ENCODE results near the gene HHIPL1. TPM values are rescaled to one million over a fixed set of nuclear protein-coding genes. Genes with fewer than 3 reads are reported as not detected.

HHIPL1 gene
- total RNA-seq, 1 donor from 2014 or later: 0.32 TPM

DNA sequence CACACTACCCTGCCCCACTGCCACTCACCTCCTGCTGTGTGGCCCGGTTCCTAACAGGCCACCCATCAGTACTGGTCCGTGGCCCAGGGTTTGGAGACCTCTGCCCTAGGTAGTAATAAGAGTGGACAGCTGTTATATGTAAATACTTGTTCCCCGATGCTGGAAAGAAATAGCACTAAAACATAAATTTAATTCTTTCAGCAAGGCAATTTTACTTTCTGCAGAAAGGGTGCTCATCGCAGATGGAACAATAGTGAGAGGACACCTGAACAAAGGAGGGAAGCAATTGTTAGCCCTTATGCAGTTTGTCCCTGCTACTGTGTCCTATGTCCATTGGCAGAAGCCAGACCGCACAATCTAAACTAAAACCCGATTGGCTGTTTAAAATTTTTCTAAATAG lies 33.3 kb downstream of the HHIPL1 start:
- no peak overlapping the region for H3K27ac Mint-ChIP-seq
- H3K36me3 Mint-ChIP-seq: peaks cover 5% of the 10 kb centered on the region
- Histone ChIP-seq H2AFZ (replicated peaks) (no peak overlapping the region), H3K27ac (no peak overlapping the region), H3F3A (ENCODE audit: low read depth) (peaks cover 1% of the 10 kb centered on the region), H3K9ac (no peak overlapping the region), H3K4me2 (no peak overlapping the region), H3K4me3 (no peak overlapping the region), H3K4me1 (peaks cover under 1% of the 10 kb centered on the region), H3K36me3 (no peaks in the 10 kb centered on the region), H3K9me3 (ENCODE audit: low read depth) (no peaks in the 10 kb centered on the region), H3K27me3 (no peaks in the 10 kb centered on the region), H3K79me2 (ENCODE audit: low read depth) (no peaks in the 10 kb centered on the region), H4K20me1 (ENCODE audit: low read depth) (no peaks in the 10 kb centered on the region)
- H3K9me3 Mint-ChIP-seq: peaks cover 12% of the 10 kb centered on the region
- H3K4me1 Mint-ChIP-seq: peaks cover 14% of the 10 kb centered on the region
- peaks cover 4% of the 10 kb centered on the region for H3K27me3 Mint-ChIP-seq (ENCODE audit: insufficient read depth, low read depth)
- no peak overlapping the region for H3K4me3 Mint-ChIP-seq
- no peak for DNase-seq (ENCODE audit: low spot score)
- TF ChIP-seq, protein P1, sequence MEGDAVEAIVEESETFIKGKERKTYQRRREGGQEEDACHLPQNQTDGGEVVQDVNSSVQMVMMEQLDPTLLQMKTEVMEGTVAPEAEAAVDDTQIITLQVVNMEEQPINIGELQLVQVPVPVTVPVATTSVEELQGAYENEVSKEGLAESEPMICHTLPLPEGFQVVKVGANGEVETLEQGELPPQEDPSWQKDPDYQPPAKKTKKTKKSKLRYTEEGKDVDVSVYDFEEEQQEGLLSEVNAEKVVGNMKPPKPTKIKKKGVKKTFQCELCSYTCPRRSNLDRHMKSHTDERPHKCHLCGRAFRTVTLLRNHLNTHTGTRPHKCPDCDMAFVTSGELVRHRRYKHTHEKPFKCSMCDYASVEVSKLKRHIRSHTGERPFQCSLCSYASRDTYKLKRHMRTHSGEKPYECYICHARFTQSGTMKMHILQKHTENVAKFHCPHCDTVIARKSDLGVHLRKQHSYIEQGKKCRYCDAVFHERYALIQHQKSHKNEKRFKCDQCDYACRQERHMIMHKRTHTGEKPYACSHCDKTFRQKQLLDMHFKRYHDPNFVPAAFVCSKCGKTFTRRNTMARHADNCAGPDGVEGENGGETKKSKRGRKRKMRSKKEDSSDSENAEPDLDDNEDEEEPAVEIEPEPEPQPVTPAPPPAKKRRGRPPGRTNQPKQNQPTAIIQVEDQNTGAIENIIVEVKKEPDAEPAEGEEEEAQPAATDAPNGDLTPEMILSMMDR (IDR thresholded peaks at IDR 0.05): no peak
- TF ChIP-seq EZH2phosphoT487 (IDR thresholded peaks at IDR 0.05): no peak
- TF ChIP-seq EZH2 (IDR thresholded peaks at IDR 0.05): no peak

DNA sequence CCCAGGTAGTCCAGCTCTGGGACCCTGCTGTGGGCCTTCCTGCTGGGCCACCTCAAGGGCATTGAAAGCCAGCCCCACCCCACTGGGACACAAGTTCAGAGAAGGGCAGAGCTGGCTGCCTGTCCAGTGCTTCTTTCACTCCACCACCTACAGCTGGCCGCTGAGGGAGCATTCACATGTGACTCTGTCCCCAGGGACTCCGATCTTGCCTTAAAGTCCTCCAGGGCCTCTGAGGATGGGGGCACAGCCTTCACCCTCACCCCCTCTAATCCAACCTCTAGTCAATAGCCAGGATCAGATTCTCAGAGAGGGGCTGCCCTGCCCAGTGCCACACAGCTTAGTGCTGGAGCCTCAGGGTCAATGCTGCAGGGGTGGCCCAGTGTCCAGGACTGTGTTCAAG lies 34.2 kb downstream of the HHIPL1 start:
- Histone ChIP-seq H2AFZ (replicated peaks) (no peak overlapping the region), H3K9ac (no peak overlapping the region), H3K9me3 (ENCODE audit: low read depth) (no peaks in the 10 kb centered on the region), H3F3A (ENCODE audit: low read depth) (no peaks in the 10 kb centered on the region), H3K4me2 (no peak overlapping the region), H3K4me1 (no peaks in the 10 kb centered on the region), H4K20me1 (ENCODE audit: low read depth) (no peaks in the 10 kb centered on the region), H3K36me3 (no peaks in the 10 kb centered on the region), H3K79me2 (ENCODE audit: low read depth) (no peaks in the 10 kb centered on the region), H3K4me3 (no peak overlapping the region), H3K27me3 (no peaks in the 10 kb centered on the region), H3K27ac (no peak overlapping the region)
- no peak for TF ChIP-seq EZH2phosphoT487 (IDR thresholded peaks at IDR 0.05)
- Mint-ChIP-seq H3K4me1 (peaks cover 13% of the 10 kb centered on the region), H3K27me3 (ENCODE audit: insufficient read depth, low read depth) (peaks cover 4% of the 10 kb centered on the region), H3K36me3 (peaks cover 5% of the 10 kb centered on the region), H3K9me3 (peaks cover 12% of the 10 kb centered on the region), H3K27ac (no peak overlapping the region), H3K4me3 (no peak overlapping the region)
- DNase-seq (ENCODE audit: low spot score): no peak

DNA sequence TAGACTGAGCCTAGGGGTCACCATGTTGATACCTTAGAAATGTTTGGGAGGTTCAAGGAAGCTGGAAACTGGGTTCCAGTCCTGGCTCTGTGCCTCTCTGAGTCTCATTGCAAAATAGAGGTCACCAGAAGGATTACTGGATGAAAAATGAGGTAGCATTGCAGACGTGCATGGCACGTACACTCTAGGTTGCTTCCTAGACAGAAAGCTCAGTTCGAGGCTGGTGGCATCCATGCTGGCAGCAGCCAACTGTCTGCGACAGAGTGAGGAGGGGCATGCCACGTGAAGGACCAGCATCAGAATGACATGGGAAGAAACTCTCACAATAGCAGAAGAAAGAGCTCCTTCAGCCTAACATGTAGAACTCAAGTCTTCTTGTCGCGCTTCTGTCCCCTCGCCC lies 34.6 kb downstream of the HHIPL1 start:
- Histone ChIP-seq H3K79me2 (ENCODE audit: low read depth) (no peaks in the 10 kb centered on the region), H2AFZ (replicated peaks) (no peak overlapping the region), H3K27me3 (no peaks in the 10 kb centered on the region), H3F3A (ENCODE audit: low read depth) (peaks cover 3% of the 10 kb centered on the region), H3K27ac (no peak overlapping the region), H3K4me2 (no peak overlapping the region), H4K20me1 (ENCODE audit: low read depth) (no peaks in the 10 kb centered on the region), H3K4me3 (no peak overlapping the region), H3K9ac (no peak overlapping the region), H3K4me1 (peaks cover under 1% of the 10 kb centered on the region), H3K9me3 (ENCODE audit: low read depth) (no peaks in the 10 kb centered on the region), H3K36me3 (no peaks in the 10 kb centered on the region)
- TF ChIP-seq EZH2phosphoT487 (IDR thresholded peaks at IDR 0.05) (no peak), EZH2 (IDR thresholded peaks at IDR 0.05) (no peak)
- TF ChIP-seq, protein P1 (IDR thresholded peaks at IDR 0.05): no peak
- no peak for DNase-seq (ENCODE audit: low spot score)
- Mint-ChIP-seq H3K4me1 (peaks cover 13% of the 10 kb centered on the region), H3K9me3 (peaks cover 12% of the 10 kb centered on the region), H3K4me3 (no peak overlapping the region), H3K27me3 (ENCODE audit: insufficient read depth, low read depth) (peaks cover 4% of the 10 kb centered on the region), H3K36me3 (peaks cover 5% of the 10 kb centered on the region), H3K27ac (no peak overlapping the region)

DNA sequence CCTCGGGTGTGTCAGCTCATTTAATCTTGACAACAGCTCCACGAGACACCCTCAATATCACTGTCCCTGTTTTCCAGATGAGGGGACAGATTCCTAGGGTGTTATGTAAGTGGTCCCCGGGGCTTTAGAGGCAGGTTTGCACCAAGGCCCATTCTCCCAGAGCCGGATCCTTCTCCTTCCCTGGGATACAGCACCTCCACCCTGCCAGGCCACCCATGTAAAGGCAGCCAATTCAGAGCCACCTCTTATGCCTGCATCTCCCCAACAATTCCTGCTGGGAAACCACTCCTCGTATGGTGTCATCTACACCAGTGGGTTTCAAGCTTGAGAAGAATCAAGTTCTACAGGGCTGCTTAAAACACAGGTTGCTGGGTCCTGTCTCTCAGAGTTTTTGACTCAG lies 35.1 kb downstream of the HHIPL1 start:
- peaks cover 17% of the 10 kb centered on the region for H3K4me1 Mint-ChIP-seq
- no peak for TF ChIP-seq EZH2phosphoT487 (IDR thresholded peaks at IDR 0.05)
- TF ChIP-seq, protein P1 (IDR thresholded peaks at IDR 0.05): no peak
- TF ChIP-seq EZH2 (IDR thresholded peaks at IDR 0.05): no peak
- Histone ChIP-seq H3K36me3 (no peaks in the 10 kb centered on the region), H3K4me1 (peaks cover 4% of the 10 kb centered on the region), H3K4me3 (no peak overlapping the region), H3K27ac (no peak overlapping the region), H3K9ac (no peak overlapping the region), H4K20me1 (ENCODE audit: low read depth) (no peaks in the 10 kb centered on the region), H3F3A (ENCODE audit: low read depth) (peaks cover 7% of the 10 kb centered on the region), H3K9me3 (ENCODE audit: low read depth) (no peaks in the 10 kb centered on the region), H3K27me3 (no peaks in the 10 kb centered on the region), H3K4me2 (no peak overlapping the region), H3K79me2 (ENCODE audit: low read depth) (no peaks in the 10 kb centered on the region), H2AFZ (replicated peaks) (no peak overlapping the region)
- H3K9me3 Mint-ChIP-seq: peaks cover 12% of the 10 kb centered on the region
- H3K4me3 Mint-ChIP-seq: no peak overlapping the region
- peaks cover 5% of the 10 kb centered on the region for H3K36me3 Mint-ChIP-seq
- H3K27ac Mint-ChIP-seq: no peak overlapping the region
- peaks cover 4% of the 10 kb centered on the region for H3K27me3 Mint-ChIP-seq (ENCODE audit: insufficient read depth, low read depth)
- no peak for DNase-seq (ENCODE audit: low spot score)
